Measurements from ENCODE around the gene MB21D2. TPM values are rescaled to one million over a fixed set of nuclear protein-coding genes. Genes with fewer than 3 reads are reported as not detected.

MB21D2 gene
- total and polyA plus RNA-seq, 10 donors: 0.59 to 3.5 (median 2.0) TPM

DNA sequence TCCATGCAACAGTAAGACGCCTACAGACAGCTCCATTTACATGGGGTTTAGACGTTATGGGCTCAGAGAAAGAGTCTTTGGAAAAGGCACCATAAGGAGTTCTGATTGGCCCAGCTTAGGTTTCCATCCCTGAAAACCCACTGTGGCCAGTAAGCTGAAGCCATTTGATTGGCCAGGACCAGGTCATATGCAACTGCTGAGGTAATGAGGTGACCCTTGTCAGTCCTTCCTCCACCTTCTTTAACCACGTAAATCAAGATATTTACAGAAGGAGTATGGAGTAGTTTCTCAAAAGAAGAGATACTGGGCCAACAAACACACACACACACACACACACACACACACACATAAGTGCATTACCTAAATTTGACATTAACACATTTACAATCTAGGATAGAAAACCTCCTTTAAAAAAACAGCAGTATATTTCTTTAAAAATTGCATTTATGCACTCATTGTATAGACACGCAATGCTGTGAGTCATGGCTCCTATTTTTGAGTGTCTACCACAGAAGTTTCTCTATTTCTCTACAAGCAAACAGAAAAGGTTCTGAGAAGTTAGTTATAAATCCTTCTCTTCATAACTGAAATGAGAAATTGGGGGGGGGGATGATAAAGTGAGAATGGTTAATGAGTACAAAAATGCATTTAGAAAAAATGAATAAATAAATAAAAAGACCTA lies 16.3 kb upstream of the MB21D2 start:
- H3K4me1 ChIP-seq: peaks cover 0 to 4% (median 0%) of the 10 kb centered on the region in 6 donors
- H3K36me3 ChIP-seq: no peaks in the 10 kb centered on the region
- no peak overlapping the region for H3K4me3 ChIP-seq
- H3K27ac ChIP-seq: no peak overlapping the region
- no peaks in the 10 kb centered on the region for H3K9me3 ChIP-seq
- TF ChIP-seq POLR2AphosphoS5 (IDR thresholded peaks at IDR 0.05): no peak
- no peak for TF ChIP-seq POLR2A (IDR thresholded peaks at IDR 0.05)
- TF ChIP-seq, protein P1, sequence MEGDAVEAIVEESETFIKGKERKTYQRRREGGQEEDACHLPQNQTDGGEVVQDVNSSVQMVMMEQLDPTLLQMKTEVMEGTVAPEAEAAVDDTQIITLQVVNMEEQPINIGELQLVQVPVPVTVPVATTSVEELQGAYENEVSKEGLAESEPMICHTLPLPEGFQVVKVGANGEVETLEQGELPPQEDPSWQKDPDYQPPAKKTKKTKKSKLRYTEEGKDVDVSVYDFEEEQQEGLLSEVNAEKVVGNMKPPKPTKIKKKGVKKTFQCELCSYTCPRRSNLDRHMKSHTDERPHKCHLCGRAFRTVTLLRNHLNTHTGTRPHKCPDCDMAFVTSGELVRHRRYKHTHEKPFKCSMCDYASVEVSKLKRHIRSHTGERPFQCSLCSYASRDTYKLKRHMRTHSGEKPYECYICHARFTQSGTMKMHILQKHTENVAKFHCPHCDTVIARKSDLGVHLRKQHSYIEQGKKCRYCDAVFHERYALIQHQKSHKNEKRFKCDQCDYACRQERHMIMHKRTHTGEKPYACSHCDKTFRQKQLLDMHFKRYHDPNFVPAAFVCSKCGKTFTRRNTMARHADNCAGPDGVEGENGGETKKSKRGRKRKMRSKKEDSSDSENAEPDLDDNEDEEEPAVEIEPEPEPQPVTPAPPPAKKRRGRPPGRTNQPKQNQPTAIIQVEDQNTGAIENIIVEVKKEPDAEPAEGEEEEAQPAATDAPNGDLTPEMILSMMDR (IDR thresholded peaks at IDR 0.05 in 8 of 11, conservative IDR thresholded peaks at IDR 0.05 in 3 of 11): no peak
- 65 to 92% (median 76%) methylated on average over 4 of the region's 4 CpGs for WGBS, 5 donors
- intact Hi-C loops (cut with DNase I; ENCODE audit: low total_unique reads): no loop called here
- no peaks in the 10 kb centered on the region for H3K27me3 ChIP-seq (replicated peaks in 1 of 7)
- DNase-seq: no peak

DNA sequence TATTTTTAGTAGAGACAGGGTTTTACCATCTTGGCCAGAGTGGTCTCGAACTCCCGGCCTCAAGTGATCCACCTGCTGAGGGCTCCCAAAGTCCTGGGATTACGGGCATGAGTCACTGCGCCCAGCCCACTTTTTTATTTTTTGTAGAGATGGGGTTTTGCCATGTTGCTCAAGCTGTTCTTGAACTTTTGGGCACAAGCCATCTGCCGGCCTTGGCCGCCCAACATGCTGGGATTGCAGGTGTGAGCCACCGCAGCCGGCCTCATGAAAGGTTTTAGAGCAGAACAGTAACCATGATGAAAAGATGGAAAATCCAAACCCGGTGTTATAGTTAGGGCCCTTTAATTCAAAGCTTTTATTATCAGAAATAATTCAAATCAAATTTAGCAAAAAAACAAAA lies 15.6 kb upstream of the MB21D2 start:
- no peak for DNase-seq
- Histone ChIP-seq H3K27me3 (replicated peaks in 1 of 7) (no peaks in the 10 kb centered on the region), H3K27ac (no peak overlapping the region), H3K36me3 (no peaks in the 10 kb centered on the region), H3K4me3 (no peak overlapping the region), H3K9me3 (no peaks in the 10 kb centered on the region), H3K4me1 (peaks cover 0 to 4% (median 0%) of the 10 kb centered on the region in 6 donors)
- 86 to 95% (median 89%) methylated on average over 9 of the region's 9 CpGs for WGBS, 5 donors
- intact Hi-C loops (cut with DNase I; ENCODE audit: low total_unique reads): no loop called here
- TF ChIP-seq, protein P1 (IDR thresholded peaks at IDR 0.05 in 8 of 11, conservative IDR thresholded peaks at IDR 0.05 in 3 of 11): no peak
- TF ChIP-seq POLR2AphosphoS5 (IDR thresholded peaks at IDR 0.05) (no peak), POLR2A (IDR thresholded peaks at IDR 0.05) (no peak)

DNA sequence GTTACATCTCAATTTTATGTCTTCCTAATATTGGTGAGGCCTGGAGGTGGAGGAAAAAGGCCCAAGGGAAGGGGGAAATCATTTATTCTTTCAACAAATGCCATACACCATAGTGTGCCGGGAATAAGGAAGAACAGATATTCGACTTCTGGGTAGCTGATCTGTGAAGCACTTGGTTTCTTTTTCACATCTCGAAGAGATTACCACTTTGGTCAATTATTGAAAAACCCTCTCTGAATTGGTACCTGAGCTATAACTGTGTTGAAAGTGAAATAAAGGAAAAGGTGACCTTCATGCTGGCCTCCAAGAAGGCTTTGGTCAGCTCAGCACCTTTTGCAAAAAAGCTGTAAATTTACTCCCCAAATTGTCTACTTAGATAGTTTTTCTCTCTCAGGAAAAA lies 14.2 kb upstream of the MB21D2 start:
- TF ChIP-seq POLR2AphosphoS5 (IDR thresholded peaks at IDR 0.05): no peak
- TF ChIP-seq POLR2A (IDR thresholded peaks at IDR 0.05): no peak
- TF ChIP-seq, protein P1 (IDR thresholded peaks at IDR 0.05 in 8 of 11, conservative IDR thresholded peaks at IDR 0.05 in 3 of 11): no peak

DNA sequence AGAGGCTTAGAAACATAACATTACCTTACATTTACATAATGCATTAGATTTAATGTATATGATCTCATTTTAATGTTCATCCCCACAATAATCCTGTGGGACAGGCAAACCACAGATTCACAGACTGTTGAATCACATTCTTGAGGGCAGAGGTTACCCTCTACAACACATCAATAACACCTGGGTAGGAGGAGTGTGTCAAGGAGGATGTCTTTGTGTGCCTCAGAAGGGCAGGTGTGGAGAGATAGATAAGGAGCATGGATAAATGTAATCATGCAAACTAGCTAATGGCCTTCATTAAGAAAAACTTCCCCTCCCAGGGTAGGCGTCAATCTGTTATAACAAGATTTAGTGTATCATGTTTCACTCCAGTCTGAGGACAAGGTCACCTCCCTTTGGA lies 12.9 kb upstream of the MB21D2 start:
- no peaks in the 10 kb centered on the region for H3K9me3 ChIP-seq
- H3K27me3 ChIP-seq (replicated peaks in 1 of 7): no peaks in the 10 kb centered on the region
- no peak overlapping the region for H3K4me3 ChIP-seq
- peaks cover 0 to 4% (median 0%) of the 10 kb centered on the region in 6 donors for H3K4me1 ChIP-seq
- intact Hi-C loops (cut with DNase I; ENCODE audit: low total_unique reads): no loop called here
- WGBS, 5 donors: 84 to 100% (median 92%) methylated on average over 1 of the region's 1 CpG
- TF ChIP-seq POLR2AphosphoS5 (IDR thresholded peaks at IDR 0.05): no peak
- TF ChIP-seq, protein P1 (IDR thresholded peaks at IDR 0.05 in 8 of 11, conservative IDR thresholded peaks at IDR 0.05 in 3 of 11): no peak
- no peak for TF ChIP-seq POLR2A (IDR thresholded peaks at IDR 0.05)
- no peaks in the 10 kb centered on the region for H3K36me3 ChIP-seq
- DNase-seq: no peak
- H3K27ac ChIP-seq: no peak overlapping the region

More for the DNA sequence above, 14.2 kb upstream of the MB21D2 start:
- H3K27me3 ChIP-seq (replicated peaks in 1 of 7): no peaks in the 10 kb centered on the region
- H3K4me3 ChIP-seq: no peak overlapping the region
- 82 to 90% (median 89%) methylated on average over 3 of the region's 3 CpGs for WGBS, 5 donors
- DNase-seq: no peak
- H3K36me3 ChIP-seq: no peaks in the 10 kb centered on the region
- H3K27ac ChIP-seq: no peak overlapping the region
- intact Hi-C loops (cut with DNase I; ENCODE audit: low total_unique reads): no loop called here
- no peaks in the 10 kb centered on the region for H3K9me3 ChIP-seq
- peaks cover 0 to 4% (median 0%) of the 10 kb centered on the region in 6 donors for H3K4me1 ChIP-seq
